Stimulated activated naive CD8-positive, alpha-beta T cell treated with anti-CD3 and anti-CD28 coated beads, Interleukin-15, Interleukin-2, amounts not matched to agents 100 U/mL and 50 U/mL, for 24 hours (primary cell): ENCODE results near the gene HRAS.

Experiments
- ATAC-seq: fragments of 150-1000 bp; cut with Tn5 transposase; one replicate; pipeline ENCODE4 v1.10.0; 2021
- DNase-seq: peaks from one replicate; pipeline ENCODE4 v3.0.0; 2021

The HRAS gene

GRCh38 chr11:507727-508515 is 27.5 kb downstream of the HRAS start:
- no peak for DNase-seq

GRCh38 chr11:506995-507726 is 28.2 kb downstream of the HRAS start, which contains the start of gene RNH1:
Gene RNH1 (minus strand): TSS chr11:507242. CDS start chr11:502162, 5,080 bp downstream.
- DNase-seq: peak; percentile 100
- ATAC-seq: peak; percentile 85

More at GRCh38 chr11:507727-508515, 27.5 kb downstream of the HRAS start:
- no peak for ATAC-seq

GRCh38 chr11:506238-506994 is 29.0 kb downstream of the HRAS start:
- ATAC-seq (peak; percentile 78), DNase-seq (peak; percentile 99)

- ATAC-seq (no peak), DNase-seq (no peak)
Observed at GRCh38 chr11:504994-505344, 30.4 kb downstream of the HRAS start.

GRCh38 chr11:504053-504993 is 31.1 kb downstream of the HRAS start:
- no peak for ATAC-seq
- DNase-seq: peak; percentile 47

GRCh38 chr11:503179-503981 is 32.0 kb downstream of the HRAS start:
- no peak for ATAC-seq
- DNase-seq: peak; percentile 40

- no peak for DNase-seq
- ATAC-seq: no peak
Observed at GRCh38 chr11:502288-503178, 32.8 kb downstream of the HRAS start.

- no peak for ATAC-seq
- no peak for DNase-seq
Observed at GRCh38 chr11:501683-502287, 33.6 kb downstream of the HRAS start.

GRCh38 chr11:501001-501682 is 34.2 kb downstream of the HRAS start:
- ATAC-seq (no peak), DNase-seq (no peak)

GRCh38 chr11:499201-500076 is 35.9 kb downstream of the HRAS start:
- ATAC-seq: no peak

GRCh38 chr11:498297-499181 is 36.8 kb downstream of the HRAS start:
- DNase-seq (no peak), ATAC-seq (no peak)

More at GRCh38 chr11:499201-500076, 35.9 kb downstream of the HRAS start:
- no peak for DNase-seq

- ATAC-seq (no peak), DNase-seq (no peak)
Observed at GRCh38 chr11:497565-498296, 37.6 kb downstream of the HRAS start.

- ATAC-seq (no peak), DNase-seq (no peak)
Observed at GRCh38 chr11:496834-497564, 38.4 kb downstream of the HRAS start.

GRCh38 chr11:495537-495931 is 39.8 kb downstream of the HRAS start:
- ATAC-seq (no peak), DNase-seq (no peak)
